TTC549 (cell line): ENCODE results near the gene GDF15.

Experiments used
- FAIRE-seq: peaks from 2 replicates; lab custom pipeline; 2012; peaks lifted over from hg19 to GRCh38; lab: Jason Lieb, UNC

GDF15 gene

DNA sequence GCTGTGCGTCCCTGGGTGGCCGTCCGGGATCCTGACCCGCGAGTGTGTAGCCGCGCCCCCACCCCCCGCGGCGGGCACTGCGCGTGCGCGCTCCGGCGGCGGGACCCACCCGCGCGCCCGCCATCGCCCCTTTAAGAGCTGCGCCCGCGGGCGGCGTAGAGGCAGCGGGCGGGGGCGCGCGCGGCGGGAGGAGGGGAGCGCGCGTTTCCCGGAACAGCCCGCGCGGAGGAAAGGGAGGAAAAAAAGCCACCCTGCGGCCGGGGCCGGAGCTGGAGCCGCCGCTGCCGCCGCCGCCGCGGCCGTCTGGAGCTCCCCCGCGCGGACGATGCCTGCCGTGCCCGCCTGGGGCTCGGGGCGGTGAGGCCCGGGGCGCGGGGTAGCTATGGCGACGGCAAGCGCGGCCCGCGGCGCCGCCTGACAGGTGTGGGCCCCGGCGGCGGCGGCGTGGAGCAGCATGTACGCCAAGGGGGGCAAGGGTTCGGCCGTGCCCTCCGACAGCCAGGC, 33.3 kb downstream of the GDF15 start, which contains the start of gene SSBP4:
TSS of gene SSBP4 (plus strand) at position 204 of the 504 bp plus-strand sequence. CDS start at position 455, 251 bp downstream.
- no peak for FAIRE-seq

DNA sequence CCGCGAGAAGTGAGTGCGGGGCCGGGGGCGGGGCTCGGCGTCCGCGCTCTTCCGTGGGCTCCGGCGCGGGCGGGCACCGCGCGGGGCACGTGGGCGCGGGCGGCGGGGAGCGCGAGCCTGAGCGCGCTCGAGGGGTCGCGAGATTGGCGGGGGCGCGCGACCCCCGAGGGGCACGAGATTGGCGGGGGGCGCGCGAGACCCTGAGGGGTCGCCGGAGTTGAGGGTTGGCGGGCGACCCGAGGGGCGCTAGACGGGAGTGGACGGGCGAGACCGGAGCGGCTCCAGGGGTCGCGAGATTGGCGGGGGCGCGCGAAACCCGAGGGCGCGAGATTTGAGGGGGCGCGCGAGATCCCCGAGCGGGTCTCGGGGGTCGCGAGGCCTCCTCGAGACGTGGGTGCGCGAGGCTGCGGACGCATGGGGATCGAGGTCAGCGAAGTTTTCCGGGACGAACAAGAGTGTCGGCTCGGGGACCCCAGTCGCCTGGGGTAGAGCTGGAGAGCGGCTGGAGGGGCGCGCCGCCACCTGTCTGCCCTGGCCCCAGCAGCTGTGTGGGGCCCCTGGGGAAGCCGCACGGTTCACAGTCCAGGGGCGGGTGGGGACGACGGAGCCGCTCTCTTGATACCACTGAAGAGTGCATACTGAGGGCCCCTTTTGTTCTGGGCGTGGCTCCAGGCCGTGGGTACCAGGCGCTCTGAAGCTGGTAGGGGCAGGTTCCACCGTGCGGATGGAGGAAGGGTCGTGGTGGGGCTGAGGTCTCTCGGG, 33.9 kb downstream of the GDF15 start:
- FAIRE-seq, result no peak

DNA sequence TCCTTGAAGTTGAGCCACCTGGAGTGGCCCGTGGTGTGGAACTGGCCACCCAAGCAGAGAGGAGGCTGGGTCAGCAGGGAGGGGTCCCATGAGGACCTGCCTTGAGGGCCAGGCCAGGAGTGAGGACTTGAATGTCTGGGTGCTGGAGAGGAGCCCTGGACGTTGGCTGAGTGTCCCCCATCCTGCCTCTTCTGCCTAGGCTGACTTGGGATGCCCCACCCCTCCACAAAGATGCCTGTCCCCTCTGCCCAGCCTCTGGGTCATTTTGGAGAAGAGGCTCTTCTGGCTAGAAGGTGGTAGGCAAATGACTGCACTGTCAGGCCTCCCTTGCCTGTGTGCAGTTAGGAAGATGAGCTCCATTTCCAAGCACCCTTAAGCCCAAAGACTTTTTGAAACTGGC, 35.0 kb downstream of the GDF15 start:
- FAIRE-seq, result no peak

DNA sequence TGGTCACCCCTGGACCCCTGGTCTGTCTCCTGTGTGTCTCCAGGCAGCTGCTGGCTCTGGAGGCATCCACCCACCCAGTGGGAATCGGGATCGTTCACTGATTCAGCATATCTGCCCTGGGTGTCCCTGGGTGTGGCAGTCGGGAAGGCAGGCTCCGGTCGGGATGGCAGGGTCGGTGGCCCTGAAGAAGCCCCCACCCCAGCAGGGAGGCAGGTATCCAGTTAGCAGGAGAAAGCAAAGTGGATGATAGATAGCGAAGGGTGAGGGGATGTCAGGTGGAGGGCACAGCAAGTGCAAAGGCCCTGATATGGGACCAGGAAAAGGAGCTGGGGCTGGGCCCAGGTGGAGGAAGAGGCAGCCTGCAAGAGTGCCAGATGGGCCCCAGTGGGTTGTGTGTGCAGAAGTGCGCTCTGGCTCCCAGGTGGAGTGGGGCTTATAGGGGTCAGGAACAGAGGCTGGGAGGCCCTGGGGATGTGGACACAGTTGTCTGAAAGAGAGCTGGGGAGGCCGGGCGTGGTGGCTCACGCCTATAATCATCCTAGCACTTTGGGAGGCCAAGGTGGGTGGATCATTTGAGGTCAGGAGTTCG, 35.5 kb downstream of the GDF15 start:
- no peak for FAIRE-seq

DNA sequence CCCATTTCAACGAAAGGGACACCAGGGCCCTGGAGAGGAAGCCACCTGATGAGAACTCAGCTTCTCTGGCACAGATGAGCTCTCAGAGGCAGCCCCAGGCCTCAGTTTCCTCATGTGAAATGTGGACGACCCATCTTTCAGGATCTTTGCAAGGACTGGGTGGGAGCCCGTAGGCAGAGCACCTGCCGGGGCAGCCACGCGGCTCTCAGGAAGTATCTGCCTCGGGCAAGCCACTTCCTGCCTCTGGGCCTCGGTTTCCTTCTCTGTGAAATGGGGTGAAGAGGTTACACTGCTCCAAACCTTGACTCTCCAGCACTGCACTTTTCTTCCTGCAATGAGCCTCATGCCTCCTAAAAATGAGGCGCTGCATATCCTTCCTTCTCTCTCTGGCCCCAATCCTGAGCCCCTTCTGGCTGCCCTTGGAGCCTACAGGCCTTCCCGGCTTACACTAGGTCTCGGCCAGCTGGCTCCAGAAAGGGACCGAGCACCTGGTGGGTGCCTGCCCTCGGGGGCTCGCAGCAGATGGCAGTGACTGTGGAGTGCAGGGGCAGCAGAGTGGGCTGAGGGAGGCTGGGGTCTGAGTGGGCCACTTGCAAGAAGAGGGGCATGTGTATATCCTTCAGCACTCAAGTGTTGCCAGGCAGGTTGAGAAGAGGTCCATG, 36.7 kb downstream of the GDF15 start:
- no peak for FAIRE-seq

DNA sequence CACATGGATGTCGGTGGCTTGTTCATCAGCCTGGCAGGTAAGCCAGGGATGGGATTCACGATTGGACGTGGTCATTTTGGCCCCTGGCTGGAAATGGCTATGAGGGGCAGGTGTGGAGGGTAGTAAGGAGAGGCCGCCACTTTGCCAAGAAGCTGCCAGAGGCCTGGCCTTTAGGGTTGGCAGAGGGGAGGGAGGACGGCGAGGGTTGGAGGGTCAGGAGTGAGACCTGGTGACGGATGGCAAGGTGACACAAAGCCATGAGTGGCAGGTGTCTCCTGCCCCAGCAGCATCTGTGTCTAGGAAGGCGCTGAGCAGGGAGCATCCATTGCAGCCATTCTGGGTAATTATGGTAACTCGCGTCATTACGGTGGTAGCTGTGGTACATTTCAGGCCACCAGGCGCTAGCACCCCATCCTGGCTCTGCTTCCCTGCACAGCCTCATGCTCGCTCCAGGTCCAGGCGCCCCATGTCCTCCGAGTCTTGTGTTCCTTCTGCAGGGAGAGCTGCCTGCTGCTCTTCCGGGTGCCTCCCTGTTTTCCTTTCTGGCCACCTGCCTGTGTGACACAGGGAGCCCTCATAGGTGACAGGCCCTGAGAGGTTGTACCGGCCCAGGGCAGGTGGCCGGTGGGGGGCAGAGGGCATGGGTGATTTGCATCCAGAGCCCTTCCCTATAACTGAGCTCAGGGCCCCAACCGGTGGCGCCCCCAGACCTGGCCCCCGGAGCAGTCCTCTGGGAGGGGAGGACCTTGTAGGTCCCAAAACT, 37.5 kb downstream of the GDF15 start:
- no peak for FAIRE-seq

DNA sequence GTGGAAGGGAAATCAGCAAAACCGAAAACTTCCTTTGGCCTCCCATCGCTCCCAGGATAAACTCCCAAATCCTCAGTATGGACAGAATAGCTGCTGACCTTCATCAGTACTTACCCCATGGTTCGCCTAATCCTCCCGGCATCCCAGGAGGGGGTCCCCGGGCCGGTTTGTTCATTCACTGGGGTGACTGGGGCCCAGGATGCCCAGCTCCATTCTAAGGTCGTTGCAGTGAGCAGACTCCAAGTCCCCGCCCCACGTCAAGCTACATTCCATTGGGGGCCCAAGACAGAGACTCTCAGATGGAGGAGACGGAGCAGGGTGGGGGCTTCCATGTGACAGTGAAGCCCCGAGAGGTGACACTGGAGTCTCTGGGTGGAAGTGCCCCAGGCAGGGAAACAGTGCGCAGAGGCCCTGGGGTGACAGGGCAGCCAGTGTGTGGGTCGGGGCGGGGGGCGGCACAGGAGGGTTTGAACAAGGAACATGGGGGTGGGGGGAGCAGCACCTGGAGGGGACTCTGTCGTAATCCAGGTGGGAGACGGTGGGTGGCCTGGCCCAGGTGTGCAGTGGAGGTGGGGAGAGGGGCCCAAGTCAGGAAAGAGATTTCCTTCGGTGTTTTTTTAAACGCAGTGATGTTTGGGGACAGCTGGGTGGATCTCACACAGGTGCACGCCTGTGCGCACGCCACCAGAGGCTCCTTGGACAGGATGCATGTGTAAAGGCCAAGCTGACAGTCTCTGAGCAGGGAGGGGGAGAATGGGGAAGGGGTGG, 38.3 kb downstream of the GDF15 start:
- no peak for FAIRE-seq

DNA sequence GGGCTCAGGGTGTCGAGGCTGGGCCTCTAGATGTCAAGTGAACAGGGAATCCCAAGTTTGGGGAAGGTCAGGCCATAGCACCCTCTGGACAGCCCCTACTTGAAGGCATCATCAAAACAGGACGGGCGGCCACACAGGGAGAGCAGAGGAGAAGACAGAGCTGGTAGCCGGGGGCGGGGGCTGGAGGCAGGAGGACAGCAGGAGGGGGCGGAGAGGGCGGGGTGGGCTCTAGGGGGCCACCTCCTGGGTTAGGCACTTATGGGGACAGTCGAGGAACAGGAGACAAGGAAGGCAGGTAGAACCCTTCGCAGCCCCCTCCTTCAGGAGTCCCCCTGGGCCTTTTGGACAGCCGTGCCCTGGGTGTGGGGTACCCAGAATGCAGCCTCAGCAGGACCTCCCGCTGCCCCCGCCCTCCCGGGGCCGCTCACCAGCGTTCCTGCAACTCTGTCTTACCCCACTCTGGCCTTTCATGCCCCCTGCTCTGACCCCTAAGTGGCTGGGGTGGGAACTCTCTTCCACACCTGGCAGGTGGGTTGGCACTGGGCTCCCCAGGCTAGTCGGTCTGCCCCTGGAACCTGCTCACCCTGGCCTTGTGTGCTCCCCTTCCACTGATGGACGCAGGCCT, 39.0 kb downstream of the GDF15 start:
- FAIRE-seq, result no peak

DNA sequence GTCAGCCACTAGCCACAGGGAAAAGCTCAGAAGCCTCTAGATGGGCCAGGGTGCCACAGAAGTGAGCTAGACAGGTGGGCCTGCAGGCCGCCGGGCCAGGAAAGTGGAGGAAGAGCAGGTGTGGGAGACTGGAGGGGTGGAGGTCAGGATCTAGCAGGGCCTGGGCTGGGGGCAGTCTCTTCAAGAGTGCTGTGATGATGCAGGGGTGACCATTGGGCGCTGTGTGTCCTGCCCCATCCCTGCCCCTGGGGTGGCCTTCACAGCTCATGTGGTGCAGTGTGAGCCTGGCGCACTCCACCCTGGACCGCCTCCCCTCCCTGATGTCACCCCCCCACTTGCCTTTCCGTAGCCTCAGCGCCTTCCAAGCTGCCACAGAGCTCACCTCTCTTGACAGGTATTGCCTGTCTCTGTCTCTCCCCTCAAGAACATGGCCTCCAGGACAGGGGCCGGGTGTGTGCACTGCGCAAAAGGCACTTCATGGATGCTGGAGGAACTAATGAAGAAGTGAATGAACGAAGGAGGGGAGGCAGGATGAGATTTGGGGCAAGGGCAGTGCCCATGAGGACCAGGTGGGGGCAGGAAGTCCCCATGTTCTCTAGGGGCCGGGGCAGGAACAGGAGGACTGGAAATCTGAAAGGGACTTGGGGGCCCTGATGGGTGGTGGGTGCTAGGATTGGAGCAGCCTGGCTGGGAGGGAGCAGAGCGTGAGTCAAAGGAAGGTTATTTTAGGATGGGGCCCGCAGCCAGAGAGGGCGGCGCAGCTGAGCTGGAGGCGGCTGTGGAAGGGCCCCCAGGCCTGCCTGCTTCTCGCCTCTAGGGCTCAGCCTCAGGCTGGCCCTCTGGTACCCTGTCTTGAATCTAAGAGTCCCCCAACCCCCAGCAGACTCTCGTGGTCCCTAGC, 39.8 kb downstream of the GDF15 start:
- no peak for FAIRE-seq

DNA sequence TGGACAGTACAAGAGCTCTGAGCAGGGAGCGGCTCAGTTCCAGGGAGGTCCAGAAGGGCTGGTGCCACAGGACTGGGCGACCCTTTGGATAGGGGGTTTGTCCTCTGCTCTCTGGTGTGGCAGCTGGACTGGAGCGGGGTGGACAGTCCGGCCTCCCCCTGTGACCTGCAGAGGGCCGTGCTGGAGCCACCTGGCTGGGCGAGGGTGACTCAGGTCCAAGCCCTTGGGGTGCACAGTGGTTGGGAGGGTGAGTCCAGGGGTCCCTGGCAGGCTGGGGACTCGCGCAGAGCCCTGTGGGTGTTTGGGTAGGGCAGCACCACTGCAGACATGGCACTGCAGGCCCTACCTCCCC, 40.4 kb downstream of the GDF15 start:
- no peak for FAIRE-seq

DNA sequence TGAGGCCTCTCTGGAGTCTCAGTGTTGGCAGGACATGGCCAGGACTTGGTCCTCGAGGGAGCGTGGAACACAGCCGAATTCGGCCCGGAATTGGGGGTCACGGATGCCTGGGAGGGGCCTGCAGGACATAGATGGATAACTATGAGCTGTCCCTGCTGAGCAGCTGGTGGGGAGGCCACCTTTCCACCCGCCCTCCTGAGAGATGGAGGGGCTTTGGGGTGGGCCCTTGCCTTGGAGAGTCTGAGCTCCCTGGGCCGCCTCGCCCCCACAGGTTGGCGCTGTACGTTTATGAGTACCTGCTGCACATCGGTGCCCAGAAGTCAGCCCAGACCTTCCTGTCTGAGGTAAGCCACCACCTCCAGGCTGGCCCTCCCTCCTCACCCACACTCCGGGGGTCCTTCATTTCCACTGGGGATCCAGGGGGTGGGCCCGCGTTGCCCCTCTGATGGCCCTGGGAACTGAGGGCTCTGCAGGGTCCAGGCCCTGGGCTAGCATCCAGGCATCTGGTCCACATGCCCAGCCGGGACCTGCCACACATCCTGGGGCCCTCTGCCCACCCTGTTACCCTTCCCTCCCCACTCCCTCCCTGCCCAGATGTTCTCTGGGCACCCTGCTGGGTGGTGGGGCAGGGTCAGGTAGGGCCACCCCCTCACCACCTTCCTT, 41.3 kb downstream of the GDF15 start:
- FAIRE-seq, result no peak

DNA sequence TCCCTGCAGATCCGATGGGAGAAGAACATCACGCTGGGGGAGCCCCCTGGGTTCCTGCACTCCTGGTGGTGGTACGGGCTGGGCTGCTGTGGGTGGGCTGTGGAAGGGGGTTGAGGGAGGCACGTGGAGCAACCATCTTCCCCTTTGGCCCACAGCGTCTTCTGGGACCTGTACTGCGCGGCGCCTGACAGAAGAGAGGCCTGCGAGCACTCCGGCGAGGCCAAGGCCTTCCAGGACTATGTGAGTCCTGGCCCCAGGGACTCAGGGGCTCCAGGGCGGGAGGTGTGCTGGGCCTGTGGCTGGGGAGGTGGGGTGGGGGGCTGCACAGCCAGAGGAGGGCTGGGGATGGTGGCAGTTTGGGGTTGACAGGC, 41.8 kb downstream of the GDF15 start:
- no peak for FAIRE-seq

DNA sequence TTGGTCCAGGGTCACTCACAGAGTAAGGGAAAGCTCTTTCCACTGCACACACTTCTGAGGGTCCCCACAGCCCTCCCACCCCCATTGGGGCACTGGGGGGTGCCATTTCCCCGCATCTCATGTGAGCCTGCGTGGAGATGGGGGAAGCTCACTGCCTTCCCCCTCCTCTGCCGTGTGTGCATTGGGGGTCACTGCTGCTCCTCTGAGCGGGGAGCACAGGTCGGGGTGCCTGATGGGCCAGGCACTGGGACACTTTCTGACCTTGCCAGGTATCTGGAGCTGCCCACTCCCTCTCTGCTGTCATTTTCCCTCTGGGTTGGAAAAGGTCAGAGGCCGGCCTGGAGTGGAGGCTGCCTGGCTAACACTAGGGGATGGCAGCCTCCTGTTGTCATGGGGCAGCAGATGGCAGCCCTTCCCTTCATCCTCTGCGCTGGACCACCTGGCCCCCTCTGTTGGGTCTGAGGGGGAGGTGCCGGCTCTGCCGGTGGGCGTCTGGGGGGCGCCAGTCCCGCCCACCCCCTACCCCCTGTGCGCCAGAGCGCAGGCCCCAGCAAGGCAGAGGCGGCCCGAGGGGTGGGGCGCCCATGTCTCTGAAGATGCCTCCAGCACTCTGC, 42.3 kb downstream of the GDF15 start:
- FAIRE-seq, result no peak

DNA sequence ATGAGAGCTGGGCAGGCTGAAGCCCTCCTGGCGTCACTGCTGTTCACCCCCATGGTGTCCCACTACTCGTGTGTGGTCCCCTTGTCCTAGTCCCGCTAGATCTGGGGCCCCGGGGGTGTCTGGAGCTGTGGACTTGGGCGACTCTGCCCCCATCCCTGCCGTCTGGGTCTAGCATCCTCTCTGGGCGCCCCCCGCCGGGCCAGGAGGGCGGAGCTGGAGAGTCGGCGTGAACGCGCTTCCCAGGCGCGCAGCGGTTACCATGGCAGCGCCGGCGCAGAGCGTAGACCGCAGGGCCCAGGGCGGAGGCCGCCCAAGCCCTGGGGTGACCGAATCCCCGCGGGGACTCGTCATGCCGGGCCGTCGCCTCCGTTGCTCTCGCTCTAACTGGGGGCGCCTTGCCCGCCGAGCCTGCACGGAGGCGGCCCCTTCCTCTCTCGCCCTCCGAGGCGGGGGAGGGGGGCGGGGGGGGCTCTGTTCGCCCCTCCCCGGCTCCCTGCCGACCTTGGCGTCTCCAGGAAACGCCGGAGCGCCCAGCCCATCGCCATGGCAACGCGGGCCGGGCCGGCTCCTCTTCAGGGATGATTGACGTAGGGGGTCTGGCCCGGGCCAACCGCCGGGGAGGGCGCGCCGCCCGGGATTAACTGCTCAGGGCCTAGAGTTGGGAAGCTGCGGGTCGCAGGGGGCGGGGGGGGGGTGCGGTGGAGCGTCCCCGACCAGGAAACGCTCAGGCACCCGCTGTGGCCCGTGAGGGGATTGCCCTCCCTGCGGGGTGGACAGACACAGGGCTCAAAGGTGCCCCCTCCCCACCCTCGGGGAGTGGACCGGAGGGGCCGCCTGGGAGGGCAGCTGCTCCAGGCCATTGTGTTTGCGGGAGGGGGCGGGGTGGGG, 43.1 kb downstream of the GDF15 start:
- no peak for FAIRE-seq

DNA sequence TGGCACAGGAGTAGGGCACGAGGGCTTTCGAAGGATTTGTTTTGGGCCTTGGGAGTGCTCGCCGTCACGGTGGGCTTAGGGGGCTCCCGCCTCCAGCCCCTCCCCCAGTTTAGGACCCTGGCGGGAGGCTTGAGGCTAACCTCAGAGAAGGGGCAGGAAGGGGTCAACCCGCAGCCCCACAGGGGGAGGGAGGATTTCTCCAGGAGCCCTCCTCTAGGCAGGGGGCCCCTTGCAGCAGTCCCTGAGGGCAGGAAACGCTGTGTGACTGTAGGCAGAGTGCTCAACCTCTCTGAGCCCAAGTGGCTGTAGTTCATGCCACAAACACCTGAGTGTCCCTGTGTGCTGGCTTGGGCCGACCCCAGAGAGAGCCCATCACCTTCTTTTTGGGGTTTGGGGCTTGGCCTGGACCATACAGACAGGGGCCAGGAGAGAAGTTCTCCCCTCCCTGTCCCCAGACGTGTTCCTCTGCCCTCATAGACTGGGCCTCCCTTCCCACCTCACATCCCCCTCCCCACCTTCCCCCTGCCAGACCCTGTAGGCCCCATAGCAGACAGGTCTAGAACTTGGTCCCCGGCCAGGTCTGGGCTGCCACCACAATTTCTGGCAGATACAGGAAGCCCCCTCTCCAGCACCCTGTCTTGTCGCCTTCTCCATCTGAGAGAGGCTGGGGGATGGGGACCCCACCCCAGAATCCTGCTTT, 43.9 kb downstream of the GDF15 start:
- no peak for FAIRE-seq

DNA sequence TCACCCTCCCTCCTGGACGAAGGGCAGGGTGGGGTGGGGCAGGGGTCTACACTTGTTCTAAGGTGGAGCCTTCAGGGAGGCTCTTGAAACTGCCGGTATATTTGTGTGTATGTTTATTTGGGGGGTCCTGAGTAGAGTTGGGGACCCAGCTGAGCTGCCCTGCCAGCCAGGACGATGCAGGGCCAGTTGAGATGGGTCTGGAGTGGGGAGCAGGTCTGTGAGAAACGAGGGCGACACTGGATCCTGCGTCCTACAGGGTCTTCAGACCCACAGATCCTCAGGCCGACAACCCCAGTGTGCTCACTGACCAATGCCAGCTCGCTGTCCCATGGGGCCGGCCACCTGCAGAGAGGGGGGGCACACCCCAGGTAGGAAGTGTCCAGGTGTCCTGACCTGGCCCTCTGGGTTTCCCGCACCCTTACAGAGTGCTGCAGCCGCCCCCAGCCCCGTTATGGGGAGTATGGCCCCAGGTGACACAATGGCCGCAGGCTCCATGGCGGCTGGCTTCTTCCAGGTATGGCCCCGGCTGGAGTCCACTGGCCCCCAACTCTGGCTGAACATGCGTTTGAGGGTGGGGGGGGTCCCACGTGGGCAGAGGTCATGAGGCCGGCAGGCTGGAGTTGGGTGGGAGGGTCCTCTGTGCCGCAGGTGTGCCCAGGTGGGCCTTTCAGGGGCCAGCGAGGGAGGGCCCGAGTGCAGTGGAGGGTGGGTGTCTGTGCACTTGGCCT, 44.6 kb downstream of the GDF15 start:
- FAIRE-seq, result no peak
